Measurements from ENCODE around the gene DRICH1. TPM values are rescaled to one million over a fixed set of nuclear protein-coding genes. Genes with fewer than 3 reads are reported as not detected.
"Not testable (repeated sequence)": the region's sequence is repeated elsewhere in the genome, so short reads cannot be mapped to it uniquely, and the experiment has no call there.

The DRICH1 gene
- total RNA-seq, 4 donors from 2014 or later, result 0.76 TPM; not detected in 3

DNA sequence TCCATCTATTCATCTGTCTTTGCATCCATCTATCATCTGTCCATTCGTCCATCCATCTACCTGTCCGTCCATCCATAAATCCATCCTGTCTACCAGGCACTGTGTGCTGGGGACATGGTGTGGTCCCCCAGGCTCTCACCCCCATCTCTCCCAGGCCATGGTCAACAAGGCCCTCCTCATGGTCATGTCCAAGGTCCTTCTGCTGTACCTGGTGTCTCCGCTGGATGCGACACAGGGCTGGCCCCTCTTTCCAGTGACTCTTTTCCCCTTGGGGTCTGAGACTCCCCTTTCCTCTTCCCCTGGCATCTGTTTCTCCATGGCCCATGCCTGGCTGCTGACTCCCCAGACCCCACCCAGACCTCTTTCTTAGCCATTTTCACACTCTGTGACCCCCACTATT, 56.5 kb downstream of the DRICH1 start:
- WGBS, 2 donors, result 89 to 92% methylated on average over 4 of the region's 4 CpGs
- intact Hi-C loops (cut with DNase I), result no loop called here
- DNase-seq, result no peak

DNA sequence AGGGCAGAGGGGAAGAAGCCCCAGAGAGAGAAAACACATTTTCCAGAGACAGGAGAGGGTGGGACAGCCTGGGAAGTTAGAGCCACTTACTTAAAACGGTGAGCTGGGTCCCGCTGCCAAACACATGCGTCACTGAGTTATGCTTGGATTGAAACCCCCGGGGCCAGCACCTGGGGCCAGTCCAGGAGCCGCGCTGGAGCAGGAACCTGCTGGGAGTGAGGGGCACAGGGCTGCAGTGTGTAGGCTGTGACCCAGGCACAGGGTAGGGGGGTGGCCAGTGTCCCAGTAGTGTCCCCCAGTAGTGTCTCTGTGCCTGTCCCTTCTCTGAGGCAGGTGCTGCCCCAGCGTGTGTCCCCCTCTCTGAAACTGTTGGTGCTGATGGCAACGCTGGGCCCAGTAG, 57.2 kb downstream of the DRICH1 start:
- H3K27me3 ChIP-seq, result peaks cover 0 to 23% (median 0%) of the 10 kb centered on the region in 4 donors
- DNase-seq, result no peak
- intact Hi-C loops (cut with DNase I), result no loop called here
- no peaks in the 10 kb centered on the region for H3K36me3 ChIP-seq
- no peak overlapping the region for H3K27ac ChIP-seq
- no peak overlapping the region for H3K4me3 ChIP-seq
- H3K9me3 ChIP-seq, result no peaks in the 10 kb centered on the region
- WGBS, 2 donors, result 48 to 50% methylated on average over 2 to 6 of the region's 8 CpGs
- TF ChIP-seq, protein P1, sequence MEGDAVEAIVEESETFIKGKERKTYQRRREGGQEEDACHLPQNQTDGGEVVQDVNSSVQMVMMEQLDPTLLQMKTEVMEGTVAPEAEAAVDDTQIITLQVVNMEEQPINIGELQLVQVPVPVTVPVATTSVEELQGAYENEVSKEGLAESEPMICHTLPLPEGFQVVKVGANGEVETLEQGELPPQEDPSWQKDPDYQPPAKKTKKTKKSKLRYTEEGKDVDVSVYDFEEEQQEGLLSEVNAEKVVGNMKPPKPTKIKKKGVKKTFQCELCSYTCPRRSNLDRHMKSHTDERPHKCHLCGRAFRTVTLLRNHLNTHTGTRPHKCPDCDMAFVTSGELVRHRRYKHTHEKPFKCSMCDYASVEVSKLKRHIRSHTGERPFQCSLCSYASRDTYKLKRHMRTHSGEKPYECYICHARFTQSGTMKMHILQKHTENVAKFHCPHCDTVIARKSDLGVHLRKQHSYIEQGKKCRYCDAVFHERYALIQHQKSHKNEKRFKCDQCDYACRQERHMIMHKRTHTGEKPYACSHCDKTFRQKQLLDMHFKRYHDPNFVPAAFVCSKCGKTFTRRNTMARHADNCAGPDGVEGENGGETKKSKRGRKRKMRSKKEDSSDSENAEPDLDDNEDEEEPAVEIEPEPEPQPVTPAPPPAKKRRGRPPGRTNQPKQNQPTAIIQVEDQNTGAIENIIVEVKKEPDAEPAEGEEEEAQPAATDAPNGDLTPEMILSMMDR (IDR thresholded peaks at IDR 0.05), result no peak
- TF ChIP-seq POLR2A (IDR thresholded peaks at IDR 0.05), result no peak
- no peaks in the 10 kb centered on the region for H3K4me1 ChIP-seq

More for the DNA sequence above, 56.5 kb downstream of the DRICH1 start:
- no peaks in the 10 kb centered on the region for H3K4me1 ChIP-seq
- H3K9me3 ChIP-seq, result no peaks in the 10 kb centered on the region
- TF ChIP-seq POLR2A (IDR thresholded peaks at IDR 0.05), result no peak
- TF ChIP-seq, protein P1 (IDR thresholded peaks at IDR 0.05), result no peak
- no peak overlapping the region for H3K4me3 ChIP-seq
- H3K27me3 ChIP-seq, result peaks cover 0 to 30% (median 0%) of the 10 kb centered on the region in 4 donors
- H3K27ac ChIP-seq, result no peak overlapping the region
- no peaks in the 10 kb centered on the region for H3K36me3 ChIP-seq

DNA sequence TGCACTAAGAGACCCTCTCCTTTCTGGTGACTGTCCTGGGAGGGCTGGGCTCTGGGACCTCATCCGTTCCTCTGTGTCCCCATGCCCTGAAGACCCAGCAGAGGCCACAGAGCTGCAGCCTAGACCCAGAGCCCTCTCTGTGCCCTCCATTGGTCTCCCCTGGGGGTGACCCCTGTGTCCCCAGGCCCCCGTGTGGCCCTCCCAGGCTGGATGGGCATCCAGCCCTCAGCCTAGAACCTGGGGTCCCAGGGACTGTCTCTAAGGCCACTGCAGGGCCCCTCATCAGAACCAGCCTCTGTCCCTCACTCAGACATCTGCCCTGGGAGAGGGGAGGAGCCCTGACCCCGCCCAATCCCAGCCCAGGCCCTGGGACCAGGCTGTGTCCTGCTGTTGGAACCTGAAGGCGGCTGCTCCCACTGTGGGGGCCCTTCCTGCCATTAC, 57.7 kb downstream of the DRICH1 start:
- intact Hi-C loops (cut with DNase I), result no loop called here
- 46 to 78% methylated on average over 1 to 3 of the region's 4 CpGs for WGBS, 2 donors
- TF ChIP-seq, protein P1 (IDR thresholded peaks at IDR 0.05), result no peak
- TF ChIP-seq POLR2A (IDR thresholded peaks at IDR 0.05), result no peak
- no peak for DNase-seq
- Histone ChIP-seq H3K4me1 (no peaks in the 10 kb centered on the region), H3K36me3 (no peaks in the 10 kb centered on the region), H3K27ac (no peak overlapping the region), H3K27me3 (peaks cover 0 to 18% (median 0%) of the 10 kb centered on the region in 4 donors), H3K9me3 (no peaks in the 10 kb centered on the region), H3K4me3 (no peak overlapping the region)

DNA sequence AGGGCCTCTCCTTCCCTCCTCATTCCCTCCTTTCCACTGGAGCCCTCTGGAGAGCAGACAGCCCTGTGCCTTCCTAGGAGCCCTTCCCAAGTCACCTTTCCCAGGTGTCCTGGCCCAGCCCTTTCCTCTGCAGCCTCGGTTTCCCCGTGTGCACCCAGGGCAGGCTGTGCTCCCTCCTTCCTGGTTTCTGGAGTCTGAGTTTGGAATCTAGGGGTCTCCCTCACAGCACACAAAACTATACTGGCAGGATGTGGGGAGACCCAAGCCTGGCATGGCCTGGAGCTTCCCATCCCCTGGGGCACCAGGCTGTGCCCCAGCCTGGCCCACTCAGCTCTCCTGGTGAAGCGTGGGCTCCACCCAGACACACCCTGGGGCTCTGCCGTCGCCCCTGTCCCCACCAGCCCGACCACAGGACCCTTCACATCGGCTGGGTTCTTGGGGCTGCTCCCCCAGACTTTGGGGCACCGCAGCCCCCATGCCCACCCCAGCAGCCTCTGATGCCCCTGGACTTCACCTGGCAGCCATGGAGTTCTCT, 58.4 kb downstream of the DRICH1 start:
- H3K36me3 ChIP-seq; DNase-seq; H3K4me3 ChIP-seq; H3K9me3 ChIP-seq; H3K27ac ChIP-seq; intact Hi-C loops (cut with DNase I); H3K4me1 ChIP-seq: not testable (repeated sequence)
- WGBS, 2 donors, result 60% methylated on average over 8 of the region's 8 CpGs; no CpG with 5 or more reads in 1 of the 2 donors
- peaks cover 0 to 15% (median 0%) of the 10 kb centered on the region in 4 donors for H3K27me3 ChIP-seq

DNA sequence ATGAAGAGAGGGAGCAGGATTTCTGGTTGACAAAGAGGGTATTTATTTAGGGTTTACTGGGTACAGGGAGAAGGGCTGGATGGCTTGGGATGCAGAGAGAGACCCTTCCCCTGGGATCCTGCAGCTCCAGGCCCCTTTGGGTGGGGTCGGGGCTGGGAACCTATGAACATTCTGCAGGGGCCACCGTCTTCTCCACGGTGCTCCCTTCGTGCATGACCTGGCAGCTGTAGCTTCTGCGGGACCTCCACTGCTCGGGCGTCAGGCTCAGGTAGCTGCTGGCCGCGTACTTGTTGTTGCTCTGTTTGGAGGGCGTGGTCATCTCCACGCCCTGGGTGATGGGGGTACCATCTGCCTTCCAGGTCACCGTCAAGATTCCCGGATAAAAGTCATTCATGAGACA, 59.0 kb downstream of the DRICH1 start:
- H3K27ac ChIP-seq; H3K9me3 ChIP-seq; H3K4me3 ChIP-seq; H3K36me3 ChIP-seq; intact Hi-C loops (cut with DNase I); H3K4me1 ChIP-seq; DNase-seq: not testable (repeated sequence)
- 89 to 100% methylated on average over 1 to 5 of the region's 13 CpGs for WGBS, 2 donors
- peaks cover 0 to 11% (median 0%) of the 10 kb centered on the region in 4 donors for H3K27me3 ChIP-seq

DNA sequence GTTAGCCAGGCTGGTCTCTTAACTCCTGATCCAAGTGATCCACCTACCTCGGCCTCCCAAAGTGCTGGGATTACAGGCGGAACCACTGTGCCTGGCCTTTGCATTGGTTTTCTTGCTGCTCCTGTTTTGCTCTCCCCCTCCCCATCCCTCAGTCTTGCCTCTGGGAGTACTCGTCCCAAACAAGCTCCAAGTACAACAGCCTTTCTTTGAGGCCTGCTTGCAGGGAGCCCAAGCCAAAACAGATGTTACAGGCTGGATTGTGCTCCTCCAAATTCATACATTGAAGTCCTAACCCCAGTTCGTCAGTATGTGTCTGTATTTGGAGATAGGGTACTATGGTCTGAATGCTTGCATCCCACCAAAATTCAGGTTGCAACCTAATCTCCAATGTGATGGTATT, 60.6 kb downstream of the DRICH1 start:
- H3K36me3 ChIP-seq, result no peaks in the 10 kb centered on the region
- no peak overlapping the region for H3K4me3 ChIP-seq
- peaks cover 0 to 27% (median 3%) of the 10 kb centered on the region in 4 donors for H3K27me3 ChIP-seq
- intact Hi-C loops (cut with DNase I), result no loop called here
- DNase-seq, result no peak
- H3K4me1 ChIP-seq, result peaks cover 0 to 3% (median 2%) of the 10 kb centered on the region in 3 donors
- H3K27ac ChIP-seq, result no peak overlapping the region
- H3K9me3 ChIP-seq, result no peaks in the 10 kb centered on the region
- WGBS, 2 donors, result 48 to 68% methylated on average over 3 to 4 of the region's 4 CpGs
- no peak for TF ChIP-seq POLR2A (IDR thresholded peaks at IDR 0.05)
- TF ChIP-seq, protein P1 (IDR thresholded peaks at IDR 0.05), result no peak
